Endothelial cell of umbilical vein (primary cell): ENCODE measurements around the gene ST3GAL4. TPM values are rescaled to one million over a fixed set of nuclear protein-coding genes. Genes with fewer than 3 reads are reported as not detected.
"Not testable (repeated sequence)": the region's sequence is repeated elsewhere in the genome, so short reads cannot be mapped to it uniquely, and the experiment has no call there.

ENCODE experiments used
- BruUV-seq: library from RNA; stranded (reverse); fragments of 400-500 nt; replicated peaks from 2 replicates; lab custom pipeline; 2021; lab: Mats Ljungman, UMichigan
- CTCF ChIA-PET: fragments of 300-600, 350-600 bp; sonication (Branson Sonifier 250); formaldehyde crosslinking; loops from one replicate; lab custom pipeline; 2021; ENCODE audit warnings: antibody characterized with exemption, inconsistent platforms; lab: Charles Lee
- POLR2A ChIA-PET: fragments of 300-600, 350-600 bp; sonication (Branson Sonifier 250); formaldehyde crosslinking; loops from one replicate; lab custom pipeline; 2021; ENCODE audit warnings: antibody characterized with exemption, inconsistent platforms; lab: Charles Lee
- DNase-seq: peaks from one replicate; pipeline ENCODE4 v3.0.0-alpha.2; 2011; ENCODE audit warnings: low read depth, low spot score
- FAIRE-seq: peaks from 2 replicates; lab custom pipeline; 2011; peaks lifted over from hg19 to GRCh38; lab: Jason Lieb, UNC
- H2AFZ ChIP-seq: 2 replicates; pipeline ENCODE4 v1.6.0; 2012; ENCODE audit warnings: low read depth, low read length, control low read depth, inconsistent platforms
- H3K27ac ChIP-seq: 2 replicates; pipeline ENCODE4 v1.5.1; 2011; ENCODE audit warnings: low read depth, mild to moderate bottlenecking, control low read depth, low read length, moderate library complexity; ENCODE audit not compliant: insufficient read depth
- H3K27me3 ChIP-seq, 2 experiments: 2 replicates each; pipeline versions ENCODE4 v1.6.0 to v1.6.1; 2011; ENCODE audit warnings: low read length in 2 of 2, mixed read lengths in 1 of 2; ENCODE audit not compliant: control insufficient read depth in 2 of 2, insufficient read depth in 2 of 2
- H3K36me3 ChIP-seq, 2 experiments: 2 replicates in 1 of 2; 3 replicates in 1 of 2; pipeline ENCODE4 v1.5.1; 2011; ENCODE audit warnings: low read length in 2 of 2, mild to moderate bottlenecking in 1 of 2, moderate library complexity in 1 of 2; ENCODE audit not compliant: control insufficient read depth in 2 of 2, insufficient read depth in 2 of 2; ENCODE audit errors: extremely low read depth in 1 of 2
- H3K4me1 ChIP-seq: 3 replicates; pipeline ENCODE4 v1.5.1; 2011; ENCODE audit warnings: mild to moderate bottlenecking, low read length; ENCODE audit not compliant: control insufficient read depth, insufficient read depth; ENCODE audit errors: extremely low read depth
- H3K4me2 ChIP-seq: 2 replicates; pipeline ENCODE4 v1.6.1; 2011; ENCODE audit warnings: low read length, control low read depth, mixed read lengths; ENCODE audit not compliant: insufficient read depth
- H3K4me3 ChIP-seq, 3 experiments: fragments of 200-600 bp in 1 of 3; sonication (generic), shearing (Covaris generic) in 1 of 3; replicated peaks in 1 of 3; 2 replicates each; pipeline ENCODE4 v1.5.1; 2011 to 2016; ENCODE audit warnings: control low read depth in 3 of 3, low read length in 3 of 3, mild to moderate bottlenecking in 2 of 3, inconsistent platforms in 1 of 3, low read depth in 1 of 3, moderate library complexity in 1 of 3; ENCODE audit not compliant: insufficient read depth in 1 of 3
- H3K79me2 ChIP-seq: 2 replicates; pipeline ENCODE4 v1.6.0; 2012; ENCODE audit warnings: low read length, inconsistent platforms; ENCODE audit not compliant: control insufficient read depth, insufficient read depth
- H3K9ac ChIP-seq: replicated peaks from 2 replicates; pipeline ENCODE3; 2011; ENCODE audit warnings: low read length, control low read depth; ENCODE audit not compliant: insufficient read depth; ENCODE audit errors: extremely low read depth
- H3K9me1 ChIP-seq: replicated peaks from 3 replicates; pipeline ENCODE4 v1.6.0; 2011; ENCODE audit warnings: mild to moderate bottlenecking, low read length; ENCODE audit not compliant: control insufficient read depth, insufficient read depth; ENCODE audit errors: extremely low read depth
- H3K9me3 ChIP-seq: replicated peaks from 2 replicates; pipeline ENCODE4 v1.5.1; 2012; ENCODE audit warnings: low read length, inconsistent platforms; ENCODE audit not compliant: control insufficient read depth, insufficient read depth
- H4K20me1 ChIP-seq: replicated peaks from 2 replicates; pipeline ENCODE3; 2011; ENCODE audit warnings: mild to moderate bottlenecking, low read length; ENCODE audit not compliant: control insufficient read depth, insufficient read depth; ENCODE audit errors: extremely low read depth
- CTCF ChIP-seq, 2 donors: IDR thresholded peaks; 1 replicate in 1 of 2; 2 replicates in 1 of 2; pipeline ENCODE4 v1.5.1; 2011; ENCODE audit warnings: low read length in 2 of 2, mild to moderate bottlenecking in 2 of 2, moderate library complexity in 2 of 2, control low read depth in 1 of 2, inconsistent platforms in 1 of 2, low read depth in 1 of 2; ENCODE audit not compliant: insufficient read depth in 1 of 2; ENCODE audit errors: extremely low read depth in 1 of 2
- EZH2 ChIP-seq: IDR thresholded peaks from 2 replicates; pipeline ENCODE4 v1.6.1; 2012; ENCODE audit warnings: borderline replicate concordance, low read depth, mild to moderate bottlenecking, moderate library complexity, low read length, inconsistent platforms; ENCODE audit not compliant: severe bottlenecking
- FOS ChIP-seq: IDR thresholded peaks from 2 replicates; pipeline ENCODE4 v1.6.1; 2011; ENCODE audit warnings: mild to moderate bottlenecking, low read length, moderate library complexity, borderline replicate concordance; ENCODE audit not compliant: insufficient read depth
- GATA2 ChIP-seq: IDR thresholded peaks from 2 replicates; pipeline ENCODE4 v1.7.0; 2011; ENCODE audit warnings: low read depth, mild to moderate bottlenecking, moderate library complexity, mixed read lengths, low read length; ENCODE audit not compliant: insufficient read length, insufficient read depth
- JUN ChIP-seq: IDR thresholded peaks from 2 replicates; pipeline ENCODE4 v1.6.1; 2011; ENCODE audit warnings: borderline replicate concordance, low read depth; ENCODE audit not compliant: insufficient read length, insufficient read depth
- MAX ChIP-seq: IDR thresholded peaks from 2 replicates; pipeline ENCODE4 v1.6.1; 2011; ENCODE audit not compliant: insufficient read depth, insufficient read length
- MYC ChIP-seq: IDR thresholded peaks from one replicate; pipeline ENCODE4 v1.6.1; 2011; ENCODE audit warnings: mild to moderate bottlenecking, low read depth, low read length
- POLR2A ChIP-seq: IDR thresholded peaks from 2 replicates; pipeline ENCODE4 v1.6.1; 2012; ENCODE audit warnings: low read depth, mild to moderate bottlenecking, control low read depth, low read length
- POLR2AphosphoS5 ChIP-seq: IDR thresholded peaks from 2 replicates; pipeline ENCODE4 v1.6.1; 2012; ENCODE audit warnings: low read depth, mild to moderate bottlenecking, control low read depth, low read length, moderate library complexity; ENCODE audit not compliant: insufficient read depth
- dilution Hi-C: fragments of 300-500 bp; cut with MboI; formaldehyde crosslinking; loops from one replicate; pipeline ENCODE4 v1.15.0; 2019; ENCODE audit warnings: low sequenced_read_pairs; ENCODE audit not compliant: extremely low pct_ligation_motif_present
- intact Hi-C: fragments of 100-400 bp; cut with micrococcal nuclease; formaldehyde crosslinking; loops from one replicate; pipeline ENCODE4 v1.10.0; 2022
- polyA plus RNA-seq, 4 experiments: library from polyadenylated mRNA; depleted of rRNA in 3 of 4; stranded (reverse) in 3 of 4; unstranded in 1 of 4; fragments of >200 nt; gene quantifications; 2 replicates each; pipeline versions ENCODE4 v1.2.1 to v1.2.3, GENCODE V29; 2011 to 2012; ENCODE audit warnings: missing spikeins in 1 of 4
- total RNA-seq: library from RNA; stranded (reverse); gene quantifications from 2 replicates; pipeline ENCODE4 v1.2.3, GENCODE V29; 2021

The ST3GAL4 gene
- total and polyA plus RNA-seq, 2 donors (not counting 3 experiments of a cell fraction or from before 2014, with no cell fraction given) = 17.7 to 19.4 TPM

GRCh38 chr11:126366064-126366822 lies 10.8 kb downstream of the ST3GAL4 start:
- H3K9ac ChIP-seq = no peak overlapping the region
- no peaks in the 10 kb centered on the region for H3K79me2 ChIP-seq
- H4K20me1 ChIP-seq = no peaks in the 10 kb centered on the region
- no peak for TF ChIP-seq JUN
- no peak for TF ChIP-seq GATA2
- no peak for TF ChIP-seq MAX
- no peak for TF ChIP-seq CTCF (IDR thresholded peaks at IDR 0.05; ENCODE audit: extremely low read depth in 1 of 2, insufficient read depth in 1 of 2, low read depth in 1 of 2, low read length in 2 of 2)
- TF ChIP-seq MYC = no peak
- no peak for TF ChIP-seq FOS
- TF ChIP-seq POLR2AphosphoS5 = no peak
- no peak for TF ChIP-seq EZH2
- no peak for TF ChIP-seq POLR2A
- H3K9me3 ChIP-seq = no peaks in the 10 kb centered on the region
- H3K4me1 ChIP-seq = no peaks in the 10 kb centered on the region
- BruUV-seq = no TSS peak
- intact Hi-C loops (no loop called here), dilution Hi-C loops (no loop called here)
- H3K4me2 ChIP-seq = no peak overlapping the region
- FAIRE-seq (no peak), DNase-seq (no peak)
- H3K27me3 ChIP-seq = no peaks in the 10 kb centered on the region
- H3K4me3 ChIP-seq = no peak overlapping the region
- H3K9me1 ChIP-seq = no peaks in the 10 kb centered on the region
- POLR2A ChIA-PET = no interaction called here
- H3K27ac ChIP-seq = no peak overlapping the region
- CTCF ChIA-PET = no interaction called here
- H2AFZ ChIP-seq = no peak overlapping the region
- H3K36me3 ChIP-seq = no peaks in the 10 kb centered on the region

- H3K4me2 ChIP-seq, H3K36me3 ChIP-seq, H3K27ac ChIP-seq, intact Hi-C loops, H2AFZ ChIP-seq, H3K9me3 ChIP-seq, H3K4me1 ChIP-seq, dilution Hi-C loops, H3K9ac ChIP-seq, H4K20me1 ChIP-seq, DNase-seq, POLR2A ChIA-PET, H3K4me3 ChIP-seq, H3K9me1 ChIP-seq, CTCF ChIA-PET, FAIRE-seq, H3K79me2 ChIP-seq, H3K27me3 ChIP-seq, BruUV-seq: not testable (repeated sequence)
Measured at GRCh38 chr11:126366823-126367654, 11.6 kb downstream of the ST3GAL4 start.
